ENCODE results near the gene MUL1. TPM values are rescaled to one million over a fixed set of nuclear protein-coding genes. Genes with fewer than 3 reads are reported as not detected.

MUL1 gene
- polyA plus RNA-seq, 1 of the 3 experiments (the other 2 are of a cell fraction): 22.8 TPM

DNA sequence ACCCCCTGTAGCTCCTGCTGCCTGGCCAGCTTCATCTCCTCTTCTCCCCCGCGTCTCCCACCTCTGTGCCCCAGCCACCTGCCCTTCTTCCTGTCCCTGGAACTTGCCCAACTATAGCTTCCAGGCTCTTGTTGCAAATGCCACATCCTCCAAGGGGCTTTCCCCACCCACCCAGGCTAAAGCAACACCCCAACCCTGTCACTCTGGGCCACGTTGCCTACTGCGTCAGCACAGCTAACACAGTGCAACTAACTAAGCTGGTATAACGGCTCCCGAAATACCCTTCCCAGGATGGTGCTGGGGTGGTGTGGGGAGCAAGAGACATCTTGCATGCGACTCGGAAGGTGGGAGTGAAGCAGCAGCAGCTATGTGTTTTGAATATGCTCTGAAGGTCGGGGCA, 41.7 kb downstream of the MUL1 start (continued):
- TF ChIP-seq EZH2phosphoT487 (IDR thresholded peaks at IDR 0.05; ENCODE audit: borderline replicate concordance, low read depth) (no peak), FOXJ3 (CRISPR knock-in tag; IDR thresholded peaks at IDR 0.05) (no peak), FOXM1 (IDR thresholded peaks at IDR 0.05; ENCODE audit: low read depth) (no peak)

DNA sequence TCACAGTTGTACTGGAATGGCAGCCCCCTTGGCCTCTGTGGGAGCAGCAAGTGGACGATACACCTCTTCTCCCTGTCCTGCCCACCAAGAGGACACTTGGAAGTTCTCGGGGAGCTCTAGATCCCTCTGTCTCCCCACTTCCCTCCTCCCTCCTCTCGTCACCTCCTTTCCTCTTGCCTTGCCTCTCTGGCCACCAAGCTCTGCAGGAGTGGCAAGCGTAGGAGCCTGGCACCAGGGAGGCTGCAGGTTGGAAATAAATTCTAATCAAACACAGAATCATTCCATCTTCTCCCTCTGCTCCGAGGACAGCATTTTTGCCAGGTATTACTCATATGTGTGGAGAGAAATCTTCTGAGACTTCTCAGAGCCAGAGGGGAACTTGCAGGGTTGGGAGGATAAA, 42.8 kb downstream of the MUL1 start:
- Histone ChIP-seq H3K27ac (ENCODE audit: low read depth in 2 of 2, low read length in 1 of 2) (no peak overlapping the region), H3K9ac (no peak overlapping the region), H3K27me3 (ENCODE audit: insufficient read depth) (no peaks in the 10 kb centered on the region; the same call in 1 of the 2 replicates), H3K36me3 (replicated peaks in 1 of 2; ENCODE audit: control insufficient read depth in 1 of 2, insufficient read depth in 2 of 2, low read length in 1 of 2) (no peaks in the 10 kb centered on the region), H2AFZ (ENCODE audit: low read depth) (no peak overlapping the region), H3K9me3 (no peaks in the 10 kb centered on the region), H3F3A (replicated peaks; ENCODE audit: insufficient read depth) (no peaks in the 10 kb centered on the region), H3K9me2 (no peaks in the 10 kb centered on the region), H3K4me1 (ENCODE audit: control insufficient read depth in 1 of 2, insufficient read depth in 2 of 2, low read depth in 1 of 2, low read length in 1 of 2) (peaks cover 0 to 3% of the 10 kb centered on the region in 2 experiments; a peak in 1 of 4 replicates), H3K79me2 (ENCODE audit: insufficient read depth) (no peaks in the 10 kb centered on the region), H4K20me1 (ENCODE audit: insufficient read depth) (no peaks in the 10 kb centered on the region), H3K4me2 (no peak overlapping the region), H3K4me3 (ENCODE audit: low read depth in 2 of 2, low read length in 1 of 2) (no peak overlapping the region)
- no peak for TF ChIP-seq MEF2A (IDR thresholded peaks at IDR 0.05; ENCODE audit: borderline replicate concordance, low read depth)
- TF ChIP-seq, protein P1, sequence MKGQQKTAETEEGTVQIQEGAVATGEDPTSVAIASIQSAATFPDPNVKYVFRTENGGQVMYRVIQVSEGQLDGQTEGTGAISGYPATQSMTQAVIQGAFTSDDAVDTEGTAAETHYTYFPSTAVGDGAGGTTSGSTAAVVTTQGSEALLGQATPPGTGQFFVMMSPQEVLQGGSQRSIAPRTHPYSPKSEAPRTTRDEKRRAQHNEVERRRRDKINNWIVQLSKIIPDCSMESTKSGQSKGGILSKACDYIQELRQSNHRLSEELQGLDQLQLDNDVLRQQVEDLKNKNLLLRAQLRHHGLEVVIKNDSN (IDR thresholded peaks at IDR 0.05; ENCODE audit: borderline replicate concordance, low read depth): no peak
- no peak for TF ChIP-seq EP300 (IDR thresholded peaks at IDR 0.05; ENCODE audit: borderline replicate concordance in 1 of 2, low read depth in 1 of 2, low read length in 1 of 2)
- no peak for TF ChIP-seq RCOR1 (IDR thresholded peaks at IDR 0.05; ENCODE audit: low read length)
- TF ChIP-seq CHD2 (IDR thresholded peaks at IDR 0.05; ENCODE audit: low read length, partially characterized antibody): no peak
- no peak for TF ChIP-seq GABPA (IDR thresholded peaks at IDR 0.05; ENCODE audit: low read depth)
- TF ChIP-seq SIN3A (IDR thresholded peaks at IDR 0.05; ENCODE audit: borderline replicate concordance, low read depth, low read length): no peak
- TF ChIP-seq RAD21 (IDR thresholded peaks at IDR 0.05; ENCODE audit: low read length): no peak
- TF ChIP-seq TCF12 (IDR thresholded peaks at IDR 0.05): no peak
- TF ChIP-seq TAF1 (IDR thresholded peaks at IDR 0.05; ENCODE audit: borderline replicate concordance, low read depth, low read length): no peak
- TF ChIP-seq, protein P2, sequence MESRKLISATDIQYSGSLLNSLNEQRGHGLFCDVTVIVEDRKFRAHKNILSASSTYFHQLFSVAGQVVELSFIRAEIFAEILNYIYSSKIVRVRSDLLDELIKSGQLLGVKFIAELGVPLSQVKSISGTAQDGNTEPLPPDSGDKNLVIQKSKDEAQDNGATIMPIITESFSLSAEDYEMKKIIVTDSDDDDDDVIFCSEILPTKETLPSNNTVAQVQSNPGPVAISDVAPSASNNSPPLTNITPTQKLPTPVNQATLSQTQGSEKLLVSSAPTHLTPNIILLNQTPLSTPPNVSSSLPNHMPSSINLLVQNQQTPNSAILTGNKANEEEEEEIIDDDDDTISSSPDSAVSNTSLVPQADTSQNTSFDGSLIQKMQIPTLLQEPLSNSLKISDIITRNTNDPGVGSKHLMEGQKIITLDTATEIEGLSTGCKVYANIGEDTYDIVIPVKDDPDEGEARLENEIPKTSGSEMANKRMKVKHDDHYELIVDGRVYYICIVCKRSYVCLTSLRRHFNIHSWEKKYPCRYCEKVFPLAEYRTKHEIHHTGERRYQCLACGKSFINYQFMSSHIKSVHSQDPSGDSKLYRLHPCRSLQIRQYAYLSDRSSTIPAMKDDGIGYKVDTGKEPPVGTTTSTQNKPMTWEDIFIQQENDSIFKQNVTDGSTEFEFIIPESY (IDR thresholded peaks at IDR 0.05; ENCODE audit: borderline replicate concordance, low read depth): no peak
- 30% methylated on average over 5 of the region's 5 CpGs for WGBS (ENCODE audit: low lambda C conversion rate)
- POLR2A ChIA-PET: no interaction called here
- CTCF ChIA-PET: interaction anchor here (0.7 to 2.4 kb wide), 4 partner anchors 29 to 248 kb away, joined by 3 to 9 read pairs (median 7); no protein-coding TSS in a partner anchor
- DNase-seq: no peak

Measured in SK-N-SH (cell line).